Choroid plexus epithelial cell (primary cell): ENCODE measurements around the gene THOP1.

ENCODE experiments used
- DNase-seq: peaks from one replicate; pipeline ENCODE4 v3.0.0-alpha.2; 2010; ENCODE audit warnings: low read depth
- H3K4me3 ChIP-seq: 2 replicates; pipeline ENCODE4 v1.5.1; 2011; ENCODE audit warnings: low read depth, mild to moderate bottlenecking, control low read depth, low read length, moderate library complexity
- CTCF ChIP-seq: conservative IDR thresholded peaks from 2 replicates; pipeline ENCODE4 v1.5.1; 2011; ENCODE audit warnings: low read depth, mild to moderate bottlenecking, control low read depth, inconsistent platforms, low read length, moderate library complexity

THOP1 gene

GRCh38 chr19:2850256-2850925, 65.1 kb downstream of the THOP1 start:
- no peak for TF ChIP-seq CTCF
- no peak overlapping the region for H3K4me3 ChIP-seq
- DNase-seq, result no peak

GRCh38 chr19:2852598-2852997, 67.3 kb downstream of the THOP1 start:
- H3K4me3 ChIP-seq, result no peak overlapping the region
- no peak for TF ChIP-seq CTCF
- DNase-seq, result no peak

- DNase-seq, result no peak
- no peak for TF ChIP-seq CTCF
- no peak overlapping the region for H3K4me3 ChIP-seq
Observed at GRCh38 chr19:2853015-2853606, 67.8 kb downstream of the THOP1 start.

GRCh38 chr19:2854849-2855248, 69.5 kb downstream of the THOP1 start:
- H3K4me3 ChIP-seq, result no peak overlapping the region
- no peak for TF ChIP-seq CTCF
- no peak for DNase-seq

GRCh38 chr19:2856457-2857050, 71.3 kb downstream of the THOP1 start:
- DNase-seq, result no peak
- TF ChIP-seq CTCF, result no peak
- H3K4me3 ChIP-seq, result no peak overlapping the region

- no peak overlapping the region for H3K4me3 ChIP-seq
- TF ChIP-seq CTCF, result no peak
- no peak for DNase-seq
Observed at GRCh38 chr19:2858864-2859263, 73.6 kb downstream of the THOP1 start.

- DNase-seq, result no peak
- H3K4me3 ChIP-seq, result no peak overlapping the region
- TF ChIP-seq CTCF, result no peak
Observed at GRCh38 chr19:2863816-2864215, 78.5 kb downstream of the THOP1 start.
